HUES6 (cell line): Measurements from ENCODE around the gene BCLAF3.

Source experiments
- H3K27ac ChIP-seq: 2 replicates; pipeline ENCODE4 v1.7.0; 2013; ENCODE audit warnings: low read depth, mild to moderate bottlenecking, low read length, inconsistent platforms
- H3K27me3 ChIP-seq: 2 replicates; pipeline ENCODE4 v1.6.1; 2013; ENCODE audit warnings: low read length; ENCODE audit not compliant: control insufficient read depth, insufficient read depth
- H3K36me3 ChIP-seq: 2 replicates; pipeline ENCODE4 v1.6.1; 2013; ENCODE audit warnings: low read length; ENCODE audit not compliant: control insufficient read depth, insufficient read depth
- H3K4me1 ChIP-seq: 2 replicates; pipeline ENCODE4 v1.6.1; 2013; ENCODE audit warnings: low read length; ENCODE audit not compliant: control insufficient read depth, insufficient read depth
- H3K4me3 ChIP-seq: 2 replicates; pipeline ENCODE4 v1.5.1; 2013; ENCODE audit warnings: low read depth, low read length
- H3K9ac ChIP-seq: one replicate; pipeline ENCODE4 v1.6.1; 2013; ENCODE audit warnings: mild to moderate bottlenecking, low read length
- H3K9me3 ChIP-seq: 2 replicates; pipeline ENCODE4 v1.6.1; 2013; ENCODE audit warnings: low read depth, low read length; ENCODE audit not compliant: control insufficient read depth, insufficient read depth

BCLAF3 gene

DNA sequence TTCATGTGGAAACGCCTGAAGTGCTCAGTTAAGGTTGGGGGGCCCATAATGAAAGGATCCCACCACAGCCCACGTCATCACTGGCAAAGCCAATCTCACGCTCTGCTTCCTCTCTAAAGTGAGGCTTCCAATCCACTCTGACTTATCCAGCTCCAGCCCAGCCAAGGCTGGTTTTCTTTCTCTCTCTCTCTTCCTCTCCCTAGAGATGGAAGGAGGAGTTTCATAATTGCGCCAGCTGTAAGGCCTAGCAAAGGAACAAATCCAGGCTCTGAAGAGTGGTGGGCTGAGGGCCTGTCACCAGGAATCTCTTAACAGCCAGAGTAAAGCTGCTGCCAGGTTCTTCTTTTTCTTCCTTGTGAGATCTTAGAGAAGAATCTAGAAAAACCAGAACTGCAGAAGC, 20.7 kb upstream of the BCLAF3 start:
- H3K36me3 ChIP-seq = no peaks in the 10 kb centered on the region
- no peak overlapping the region for H3K9ac ChIP-seq
- no peak overlapping the region for H3K4me3 ChIP-seq
- no peaks in the 10 kb centered on the region for H3K9me3 ChIP-seq
- H3K4me1 ChIP-seq = no peaks in the 10 kb centered on the region
- H3K27ac ChIP-seq = no peak overlapping the region
- peaks cover 3% of the 10 kb centered on the region; the same call in 1 of the 2 replicates for H3K27me3 ChIP-seq

DNA sequence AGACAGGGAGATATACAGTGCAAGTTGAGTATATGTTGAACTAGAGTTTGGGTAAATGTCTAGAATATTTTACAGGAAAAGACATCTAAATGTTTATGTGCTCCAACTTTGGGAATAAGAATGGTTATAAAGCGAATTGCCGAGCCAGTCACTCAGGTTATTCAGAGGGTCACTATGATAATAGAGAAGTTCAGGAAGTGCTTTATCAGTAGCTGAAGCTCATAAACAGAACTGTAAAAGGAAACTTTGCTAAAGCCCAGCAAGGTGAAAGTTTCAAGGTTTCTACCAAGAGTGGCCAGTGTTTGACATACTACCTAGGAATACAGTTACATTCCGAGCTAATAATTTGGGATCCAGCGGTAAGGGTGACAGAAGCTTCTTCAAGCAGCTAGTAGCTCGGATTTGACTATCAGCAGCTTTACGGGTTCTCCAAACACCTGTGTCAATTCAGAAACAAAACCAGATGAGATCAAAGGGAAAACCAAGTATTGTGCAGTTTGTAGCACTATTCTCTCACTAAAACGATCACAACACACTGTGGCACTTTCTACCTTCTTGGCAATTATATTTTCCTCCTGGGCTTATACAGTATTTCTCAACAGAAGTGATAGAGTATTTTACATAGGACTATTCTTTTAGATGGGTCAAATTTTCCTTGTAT, 17.2 kb upstream of the BCLAF3 start:
- Histone ChIP-seq H3K27ac (no peak overlapping the region), H3K36me3 (no peaks in the 10 kb centered on the region), H3K9ac (no peak overlapping the region), H3K4me3 (no peak overlapping the region), H3K27me3 (peaks cover 3% of the 10 kb centered on the region; the same call in 1 of the 2 replicates), H3K9me3 (no peaks in the 10 kb centered on the region), H3K4me1 (no peaks in the 10 kb centered on the region)

- Histone ChIP-seq H3K4me3 (no peak overlapping the region), H3K4me1 (peaks cover 9% of the 10 kb centered on the region; the same call in 1 of the 2 replicates), H3K9me3 (no peaks in the 10 kb centered on the region), H3K27me3 (peaks cover 3% of the 10 kb centered on the region; the same call in 1 of the 2 replicates), H3K36me3 (no peaks in the 10 kb centered on the region), H3K27ac (no peak overlapping the region), H3K9ac (no peak overlapping the region)
These were observed 15.0 kb upstream of the BCLAF3 start for GRCh38 chrX:20005883-20006282.

DNA sequence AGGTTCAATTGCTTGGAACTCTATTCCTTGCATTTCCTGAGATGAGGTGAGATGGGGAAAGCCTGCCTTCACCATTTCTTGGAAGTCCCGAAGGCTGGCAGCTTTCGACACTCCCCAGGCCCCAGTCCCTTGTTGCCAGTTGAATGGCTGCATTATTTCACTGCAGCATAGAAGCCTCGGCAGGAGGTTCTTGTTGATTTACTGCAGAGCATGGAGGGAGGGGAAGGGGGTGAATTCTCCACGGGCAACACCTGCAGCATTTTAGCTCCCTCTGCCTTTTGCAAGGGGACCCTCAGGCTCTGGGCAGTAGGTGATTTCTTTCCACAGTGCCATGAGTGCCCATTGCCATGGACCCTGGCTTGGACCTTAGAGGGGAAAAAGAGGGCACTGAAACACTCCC, 10.7 kb upstream of the BCLAF3 start:
- H3K4me3 ChIP-seq = no peak overlapping the region
- H3K27me3 ChIP-seq = peaks cover 3% of the 10 kb centered on the region; the same call in 1 of the 2 replicates
- H3K36me3 ChIP-seq = no peaks in the 10 kb centered on the region
- no peaks in the 10 kb centered on the region for H3K9me3 ChIP-seq
- H3K9ac ChIP-seq = no peak overlapping the region
- H3K27ac ChIP-seq = no peak overlapping the region
- peaks cover 9% of the 10 kb centered on the region; the same call in 1 of the 2 replicates for H3K4me1 ChIP-seq

GRCh38 chrX:19991350-19991718, 473 bp upstream of the BCLAF3 start:
- Histone ChIP-seq H3K27me3 (no peaks in the 10 kb centered on the region), H3K4me1 (peaks cover 4% of the 10 kb centered on the region; the same call in 1 of the 2 replicates), H3K4me3 (peak overlapping the region; percentile 46; the same call in 1 of the 2 replicates), H3K27ac (no peak overlapping the region), H3K9me3 (no peaks in the 10 kb centered on the region), H3K9ac (no peak overlapping the region), H3K36me3 (no peaks in the 10 kb centered on the region)

- peaks cover 4% of the 10 kb centered on the region; the same call in 1 of the 2 replicates for H3K4me1 ChIP-seq
- H3K4me3 ChIP-seq = peak overlapping the region; percentile 85
- no peaks in the 10 kb centered on the region for H3K9me3 ChIP-seq
- H3K36me3 ChIP-seq = no peaks in the 10 kb centered on the region
- no peak overlapping the region for H3K27ac ChIP-seq
- peak overlapping the region; percentile 67 for H3K9ac ChIP-seq
- no peaks in the 10 kb centered on the region for H3K27me3 ChIP-seq
These were observed 708 bp downstream of the BCLAF3 start for GRCh38 chrX:19990151-19990555.

- Histone ChIP-seq H3K4me1 (peaks cover 4% of the 10 kb centered on the region), H3K4me3 (no peak overlapping the region), H3K27ac (no peak overlapping the region), H3K27me3 (no peaks in the 10 kb centered on the region), H3K36me3 (no peaks in the 10 kb centered on the region), H3K9me3 (no peaks in the 10 kb centered on the region), H3K9ac (no peak overlapping the region)
These were observed 3.0 kb downstream of the BCLAF3 start for GRCh38 chrX:19987856-19988255.

GRCh38 chrX:19986531-19986930, 4.3 kb downstream of the BCLAF3 start:
- Histone ChIP-seq H3K27me3 (no peaks in the 10 kb centered on the region), H3K9ac (no peak overlapping the region), H3K4me1 (peaks cover 13% of the 10 kb centered on the region), H3K36me3 (no peaks in the 10 kb centered on the region), H3K9me3 (no peaks in the 10 kb centered on the region), H3K27ac (no peak overlapping the region), H3K4me3 (no peak overlapping the region)

DNA sequence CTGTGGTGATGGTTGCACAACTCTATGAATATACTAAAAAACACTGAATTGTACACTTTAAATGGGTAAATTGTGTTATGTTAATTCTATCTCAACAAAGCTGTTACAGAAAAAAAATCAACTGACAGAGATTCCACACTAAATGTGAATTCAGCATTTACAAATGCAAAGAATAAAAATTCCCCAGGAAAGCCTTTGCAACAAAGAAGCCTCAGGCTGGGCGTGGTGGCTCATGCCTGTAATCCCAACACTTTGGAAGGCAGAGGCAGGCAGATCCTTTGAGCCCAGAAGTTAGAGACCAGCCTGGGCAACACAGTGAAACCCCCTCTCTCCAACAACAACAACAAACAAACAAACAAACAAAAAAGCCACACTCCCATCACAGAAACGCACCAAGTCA, 8.9 kb downstream of the BCLAF3 start:
- no peak overlapping the region for H3K4me3 ChIP-seq

GRCh38 chrX:19975845-19976244, 15.0 kb downstream of the BCLAF3 start:
- no peaks in the 10 kb centered on the region for H3K36me3 ChIP-seq
- H3K27me3 ChIP-seq = no peaks in the 10 kb centered on the region; the same call in 1 of the 2 replicates
- no peak overlapping the region for H3K9ac ChIP-seq
- peaks cover 9% of the 10 kb centered on the region for H3K9me3 ChIP-seq
- no peak overlapping the region for H3K4me3 ChIP-seq
- no peaks in the 10 kb centered on the region for H3K4me1 ChIP-seq
- H3K27ac ChIP-seq = no peak overlapping the region

More for the DNA sequence above, 8.9 kb downstream of the BCLAF3 start:
- Histone ChIP-seq H3K9me3 (peaks cover 9% of the 10 kb centered on the region), H3K27ac (no peak overlapping the region), H3K9ac (no peak overlapping the region), H3K27me3 (no peaks in the 10 kb centered on the region), H3K4me1 (peaks cover 9% of the 10 kb centered on the region; the same call in 1 of the 2 replicates), H3K36me3 (no peaks in the 10 kb centered on the region)

GRCh38 chrX:19972984-19973383, 17.9 kb downstream of the BCLAF3 start:
- H3K27me3 ChIP-seq = no peaks in the 10 kb centered on the region; the same call in 1 of the 2 replicates
- H3K4me1 ChIP-seq = no peaks in the 10 kb centered on the region
- H3K4me3 ChIP-seq = no peak overlapping the region
- no peaks in the 10 kb centered on the region; the same call in 1 of the 2 replicates for H3K36me3 ChIP-seq
- H3K9ac ChIP-seq = no peak overlapping the region
- peaks cover 6% of the 10 kb centered on the region for H3K9me3 ChIP-seq
- H3K27ac ChIP-seq = no peak overlapping the region
